ENCODE data around the gene PDCD5.
"Not testable (repeated sequence)": the region's sequence is repeated elsewhere in the genome, so short reads cannot be mapped to it uniquely, and the experiment has no call there.

PDCD5 gene, protein sequence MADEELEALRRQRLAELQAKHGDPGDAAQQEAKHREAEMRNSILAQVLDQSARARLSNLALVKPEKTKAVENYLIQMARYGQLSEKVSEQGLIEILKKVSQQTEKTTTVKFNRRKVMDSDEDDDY

DNA sequence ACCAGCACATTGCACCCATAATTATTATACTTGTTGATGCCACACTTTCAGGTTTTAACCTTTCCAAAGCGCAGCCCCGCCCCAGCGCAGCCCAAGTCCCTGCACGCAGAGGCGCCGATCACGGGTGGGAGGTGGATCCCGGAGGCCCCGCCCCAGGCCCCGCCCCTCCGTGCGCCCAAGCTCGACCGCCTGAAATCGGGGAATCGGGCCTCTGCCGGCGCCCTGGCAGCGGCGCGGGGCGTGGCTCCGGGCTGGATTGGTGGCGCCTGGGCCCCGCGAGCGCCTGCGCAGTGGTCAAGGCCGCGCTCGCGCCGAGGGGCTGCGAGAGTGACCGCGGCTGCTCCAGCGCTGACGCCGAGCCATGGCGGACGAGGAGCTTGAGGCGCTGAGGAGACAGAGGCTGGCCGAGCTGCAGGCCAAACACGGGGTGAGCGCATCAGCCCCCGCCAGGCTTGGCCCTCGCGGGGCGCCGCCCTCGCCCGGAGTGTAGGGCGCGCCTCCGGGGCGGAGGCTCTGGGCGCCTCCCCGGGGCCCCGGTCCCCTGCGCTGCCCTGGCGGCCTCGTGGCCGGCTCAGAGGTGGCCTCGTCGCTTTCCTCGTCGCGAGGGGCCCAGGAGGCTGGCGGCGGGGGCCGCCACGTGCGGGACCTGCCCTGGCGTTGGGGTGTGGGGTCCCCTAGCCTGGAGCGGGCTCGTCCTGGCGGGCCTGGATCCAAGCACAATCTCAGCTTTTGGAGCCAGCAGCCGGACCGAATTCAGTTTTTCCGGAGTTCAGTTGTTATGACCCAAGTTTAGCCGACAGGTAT is at the start of gene PDCD5:
PDCD5 (plus strand) TSS at position 290 of the 804 bp plus-strand sequence; CDS start at position 362, 72 bp downstream.
- peak; percentile 96 to 97 for DNase-seq

DNA sequence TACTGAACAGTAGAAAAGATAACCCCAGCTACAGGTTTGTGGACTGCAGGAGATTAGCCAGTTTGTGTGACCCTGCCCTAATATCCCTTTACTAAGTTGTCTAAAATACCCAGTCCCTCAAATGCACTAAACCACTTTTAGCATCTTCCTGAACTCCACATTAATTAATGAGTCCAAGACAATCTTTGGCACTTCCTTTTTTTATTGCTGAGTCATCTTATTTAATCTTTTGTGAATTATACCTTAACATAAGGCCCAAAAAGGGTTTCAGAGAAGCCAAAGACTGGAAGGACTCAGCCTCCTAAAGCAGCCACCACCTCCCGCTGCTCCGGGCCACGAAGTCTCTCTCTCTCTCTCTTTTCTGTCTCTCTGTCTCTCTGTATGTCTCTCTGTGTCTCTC is 48.8 kb upstream of the PDCD5 start:
- no peak for DNase-seq

DNA sequence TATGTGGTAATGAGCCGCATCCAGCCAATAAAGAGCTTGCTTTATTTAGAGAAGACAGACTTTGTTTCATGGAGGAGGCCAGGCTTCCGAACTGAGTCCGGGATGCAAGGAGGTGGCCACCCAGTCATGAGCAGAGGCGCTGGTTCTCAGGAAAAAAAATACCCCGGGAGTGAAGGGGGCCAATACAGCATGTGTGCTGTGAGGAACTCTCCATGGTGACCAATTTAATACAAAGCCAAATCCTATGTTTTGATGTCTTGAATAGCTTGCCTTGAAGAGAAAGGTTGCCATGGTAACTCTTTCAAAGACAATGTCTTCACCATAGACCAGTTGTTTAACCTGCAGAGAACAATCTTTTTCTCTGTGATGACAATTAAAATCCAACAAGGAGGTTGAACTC is 43.4 kb upstream of the PDCD5 start:
- no peak for DNase-seq

DNA sequence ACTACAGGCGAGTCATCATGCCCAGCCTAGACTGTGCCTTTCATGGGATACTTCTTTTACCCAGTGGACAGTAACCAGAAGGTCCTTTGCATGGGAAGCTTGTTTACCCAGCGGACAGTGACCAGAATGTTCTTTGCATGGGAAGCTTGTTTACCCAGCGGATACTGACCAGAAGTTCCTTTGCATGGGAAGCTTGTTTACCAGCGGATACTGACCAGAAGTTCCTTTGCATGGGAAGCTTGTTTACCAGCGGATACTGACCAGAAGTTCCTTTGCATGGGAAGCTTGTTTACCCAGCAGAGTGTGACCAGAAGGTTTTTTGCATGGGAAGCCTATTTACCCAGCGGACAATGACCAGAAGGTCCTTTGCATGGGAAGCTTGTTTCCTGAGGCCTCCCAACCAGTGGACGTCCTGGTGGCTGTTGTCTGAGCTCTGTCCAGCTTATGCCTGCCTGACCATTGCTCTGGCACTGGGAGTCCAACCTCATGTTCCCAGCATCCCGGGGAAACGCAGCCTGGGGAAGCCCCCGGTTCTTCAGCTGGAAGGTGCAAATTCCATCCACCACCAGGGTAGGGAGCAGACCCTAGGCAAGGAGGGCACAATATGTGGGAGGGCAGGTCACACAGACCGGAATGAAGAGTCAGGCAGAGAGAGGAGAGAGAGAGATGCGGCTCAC is 41.6 kb upstream of the PDCD5 start:
- no peak for DNase-seq

DNA sequence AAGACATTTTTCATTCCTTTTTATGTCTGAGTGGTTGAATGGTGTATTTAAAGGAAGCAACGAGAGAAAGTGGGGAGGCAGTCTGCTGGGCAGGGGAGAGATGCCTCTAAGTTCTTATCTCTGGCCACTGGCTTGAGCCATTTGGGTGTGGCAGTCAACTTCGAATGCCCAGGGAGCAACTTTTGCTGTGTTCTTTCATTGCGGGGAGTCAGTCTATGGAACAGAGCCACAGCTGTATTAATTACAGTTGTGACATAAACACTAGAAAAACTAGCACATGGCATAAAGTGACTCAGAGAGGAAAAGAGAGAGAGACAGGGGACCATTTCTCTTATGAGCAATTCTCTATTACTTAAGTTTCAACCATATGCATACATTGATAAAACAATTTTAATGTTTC is 40.4 kb upstream of the PDCD5 start:
- DNase-seq = no peak

DNA sequence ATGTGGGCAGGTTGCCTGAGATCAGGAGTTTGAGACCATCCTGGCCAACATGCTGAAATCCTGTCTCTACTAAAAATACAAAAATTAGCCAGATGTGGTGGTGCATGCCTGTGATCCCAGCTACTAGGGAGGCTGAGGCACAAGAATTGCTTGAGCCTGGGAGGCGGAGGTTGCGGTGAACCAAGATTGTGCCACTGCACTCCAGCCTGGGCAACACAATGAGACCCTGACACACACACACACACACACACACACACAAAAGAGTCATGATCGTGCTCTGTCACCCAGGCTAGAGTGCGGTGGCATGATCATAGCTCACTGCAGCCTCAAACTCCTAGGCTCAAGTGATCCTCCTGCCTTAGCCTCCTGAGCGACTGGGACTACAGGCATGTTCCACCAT is 39.6 kb upstream of the PDCD5 start:
- not testable (repeated sequence) for DNase-seq

DNA sequence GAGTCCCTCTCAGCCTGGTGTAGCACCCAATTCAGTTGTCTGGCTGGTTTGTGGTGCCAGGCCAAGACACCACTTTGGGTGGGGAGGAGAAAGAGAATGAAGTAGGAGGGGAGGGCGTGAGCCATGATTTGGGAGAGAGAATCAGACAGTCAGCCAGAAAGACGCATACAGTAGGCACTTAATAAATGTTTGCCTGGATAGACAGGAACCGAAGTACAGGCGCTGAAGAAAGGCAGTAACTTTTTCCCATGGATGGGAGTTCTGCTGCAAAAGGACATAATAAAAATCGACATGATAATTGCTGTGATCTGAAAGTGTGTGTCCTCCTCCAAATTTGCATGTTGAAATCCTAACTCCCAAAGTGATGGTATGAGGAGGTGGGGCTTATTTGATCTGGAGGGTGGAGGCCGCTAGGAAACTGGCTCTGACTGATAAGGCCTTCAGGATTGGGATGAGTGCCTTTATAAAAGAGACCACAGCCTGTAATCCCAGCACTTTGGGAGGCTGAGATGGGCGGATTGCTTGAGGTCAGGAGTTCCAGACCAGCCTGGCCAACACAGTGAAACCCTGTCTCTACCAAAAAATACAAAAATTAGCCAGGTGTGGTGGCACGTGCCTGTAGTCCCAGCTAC is 38.4 kb upstream of the PDCD5 start:
- DNase-seq = no peak

DNA sequence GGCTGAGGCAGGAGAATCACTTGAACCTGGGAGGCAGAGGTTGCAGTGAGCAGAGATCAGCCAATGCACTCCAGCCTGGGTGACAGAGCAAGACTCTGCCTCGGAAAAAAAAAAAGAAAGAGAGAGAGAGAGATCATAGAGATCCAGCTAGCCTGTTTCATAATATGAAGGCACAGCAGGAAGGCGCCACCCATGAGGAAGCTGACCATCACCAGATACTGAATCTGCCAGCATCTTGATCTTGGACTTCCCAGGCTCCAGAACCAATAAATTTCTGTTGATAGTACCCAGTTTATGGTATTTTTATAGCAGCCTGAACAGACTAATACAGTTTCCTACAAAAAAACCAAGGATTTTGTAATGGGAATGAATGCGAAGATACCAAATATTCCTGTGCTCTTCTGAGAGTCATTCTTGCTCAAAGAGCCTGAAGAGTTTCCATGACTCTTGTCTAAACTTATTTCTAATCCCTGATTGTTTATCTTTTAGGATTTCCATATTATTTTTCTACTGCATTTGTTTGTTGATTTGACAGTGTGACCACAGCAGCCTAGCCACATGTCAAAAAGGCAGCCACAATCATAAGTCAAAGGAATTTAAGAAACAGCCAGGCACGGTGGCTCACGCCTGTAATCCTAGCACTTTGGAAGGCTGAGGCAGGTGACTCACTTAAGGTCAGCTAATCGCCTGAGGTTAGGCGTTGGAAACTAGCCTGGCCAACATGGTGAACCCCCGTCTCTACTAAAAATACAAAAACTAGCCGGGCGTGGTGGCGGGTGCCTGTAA is 37.7 kb upstream of the PDCD5 start:
- no peak for DNase-seq

DNA sequence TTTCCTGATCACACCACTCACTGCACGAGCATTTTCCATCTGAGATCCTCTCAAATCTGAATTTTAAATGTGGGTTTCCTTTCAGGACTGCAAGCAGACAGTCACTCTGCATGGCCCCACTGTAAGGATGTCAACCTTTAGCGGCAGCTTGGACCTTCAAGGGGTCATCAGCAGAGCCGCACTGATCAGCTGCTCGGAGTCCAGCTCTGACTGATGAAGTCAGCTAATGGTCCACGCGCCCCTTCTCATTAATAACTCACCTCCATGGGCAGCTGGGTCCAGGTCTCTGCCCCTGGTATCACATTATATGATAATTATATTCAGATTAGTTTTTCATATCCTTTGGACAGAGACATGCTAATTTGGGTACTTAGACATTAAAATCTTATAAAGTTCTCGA is 36.1 kb upstream of the PDCD5 start:
- no peak for DNase-seq

DNA sequence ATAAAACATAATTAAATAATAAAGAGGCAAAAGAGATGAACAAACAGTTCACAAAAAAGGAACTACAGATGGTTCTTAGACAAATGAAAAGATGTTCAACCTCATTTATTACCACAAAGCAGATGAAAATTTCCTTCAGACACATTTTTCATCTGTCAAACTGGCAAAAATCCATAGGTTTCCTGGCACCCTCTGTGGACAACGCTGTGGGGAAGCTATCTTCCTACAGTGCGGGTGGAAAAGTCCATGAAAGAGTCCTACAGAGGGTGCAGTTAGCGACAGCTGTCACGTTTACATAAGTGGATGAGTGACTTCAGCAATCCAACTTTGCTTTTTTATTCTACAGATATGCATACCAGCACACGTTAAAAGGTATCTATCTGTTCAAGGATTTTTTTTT is 30.3 kb upstream of the PDCD5 start:
- DNase-seq = no peak

DNA sequence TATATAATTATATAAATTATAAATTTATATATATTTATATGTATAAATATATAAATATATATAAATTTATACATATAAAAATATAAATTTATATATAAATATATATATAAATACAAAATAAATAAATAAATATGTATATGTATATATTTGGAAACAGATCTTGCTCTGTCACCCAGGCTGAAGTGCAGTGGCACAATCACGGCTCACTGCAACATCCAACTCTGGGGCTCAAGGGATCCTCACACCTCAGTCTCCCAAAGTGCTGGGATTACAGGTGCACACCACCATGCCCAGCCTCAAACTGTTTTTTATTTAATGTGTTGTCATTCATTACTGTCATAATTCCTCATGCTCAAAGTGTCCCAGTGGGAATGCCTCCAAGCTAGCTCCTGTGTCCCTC is 25.2 kb upstream of the PDCD5 start:
- DNase-seq = no peak

DNA sequence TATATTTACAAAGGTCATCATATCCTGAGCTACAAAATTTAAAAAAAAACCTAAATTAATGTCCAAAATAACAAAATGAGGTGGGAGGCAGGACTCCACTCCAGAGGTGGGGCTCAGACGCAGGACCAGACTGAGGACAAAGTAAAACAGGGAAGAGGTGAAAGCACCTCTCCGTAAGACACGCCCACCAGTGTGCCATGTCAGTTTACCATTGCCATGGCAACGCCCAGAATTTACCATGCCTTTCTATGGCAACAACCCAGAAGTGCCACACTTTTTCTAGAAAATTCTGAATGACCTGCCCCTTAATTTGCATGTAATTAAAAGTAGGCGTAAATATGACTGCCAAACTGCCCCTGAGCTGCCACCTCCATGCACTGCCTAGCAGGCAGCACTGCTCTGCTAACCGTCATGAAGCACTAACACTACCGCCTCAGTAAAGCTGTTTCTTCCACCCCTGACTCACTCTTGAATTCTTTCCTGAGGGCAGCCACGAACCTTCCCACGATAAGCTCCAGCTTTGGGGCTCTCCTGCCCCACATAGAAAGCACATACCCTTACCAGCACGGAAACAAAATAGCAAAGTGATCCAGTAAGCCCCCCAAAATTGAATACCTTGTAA is 22.3 kb upstream of the PDCD5 start:
- DNase-seq = no peak

DNA sequence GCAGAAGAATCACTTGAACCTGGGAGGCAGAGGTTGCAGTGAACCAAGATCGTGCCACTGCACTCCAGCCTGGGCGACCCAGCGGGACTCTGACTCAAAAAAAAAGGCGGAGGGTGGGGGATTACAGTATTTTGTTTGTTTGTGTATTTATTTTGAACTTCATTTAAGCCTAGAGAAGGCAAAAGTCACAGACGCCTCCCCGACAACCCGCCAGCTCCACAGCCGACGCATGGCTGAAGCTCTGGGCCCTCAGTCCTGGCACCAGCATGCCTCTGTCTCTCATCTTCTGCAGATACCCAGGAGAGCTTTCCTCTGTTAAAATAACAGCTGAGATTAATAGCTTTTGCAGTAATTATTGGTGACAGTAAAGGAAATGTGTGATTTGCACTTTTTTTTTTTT is 17.2 kb upstream of the PDCD5 start:
- no peak for DNase-seq

DNA sequence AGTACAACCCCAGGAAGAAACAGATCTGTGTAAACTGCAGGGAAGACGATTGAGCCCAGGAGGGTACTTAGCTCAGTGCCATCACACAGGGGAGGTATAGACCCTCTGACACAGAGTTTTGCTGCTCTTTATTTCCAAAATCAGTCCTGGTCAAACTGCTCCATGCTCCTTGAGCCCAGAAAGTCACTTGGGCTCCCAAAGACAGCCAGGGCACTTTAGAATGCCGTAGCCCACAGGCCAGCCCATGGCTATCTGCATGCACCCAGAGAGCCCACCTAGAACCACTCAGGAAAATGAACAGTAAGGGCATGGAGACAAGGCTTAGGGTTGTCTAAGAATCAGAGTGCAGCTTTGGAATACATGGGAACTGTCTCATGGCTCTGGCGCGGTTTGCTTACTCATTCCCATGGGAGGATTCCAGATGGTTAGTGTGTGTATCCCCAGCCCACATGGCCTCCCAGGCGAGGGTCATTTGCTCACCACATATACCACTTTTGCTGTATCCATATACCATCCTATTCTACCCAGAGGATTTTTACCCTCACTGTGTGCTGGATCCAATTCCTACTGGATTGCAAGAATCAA is 14.7 kb upstream of the PDCD5 start:
- no peak for DNase-seq

DNA sequence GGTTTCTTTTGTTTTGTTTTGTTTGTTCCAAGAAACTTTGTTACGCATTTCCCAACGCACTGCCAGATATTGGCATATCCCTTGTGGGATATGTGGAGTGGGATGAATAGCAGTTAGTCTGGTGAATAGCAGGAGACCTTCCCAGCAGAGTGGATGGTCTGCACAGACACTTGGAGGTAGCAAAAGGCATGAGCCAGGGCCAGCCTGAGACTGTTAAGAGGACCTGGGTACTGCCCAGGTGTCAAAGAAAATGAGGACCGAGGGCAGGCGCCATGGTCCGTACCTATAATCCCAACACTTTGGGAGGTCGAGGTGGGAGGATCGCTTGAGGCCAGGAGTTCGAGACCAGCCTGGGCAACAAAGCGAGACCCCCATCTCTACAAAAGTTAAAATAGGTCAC is 13.5 kb upstream of the PDCD5 start:
- no peak for DNase-seq

DNA sequence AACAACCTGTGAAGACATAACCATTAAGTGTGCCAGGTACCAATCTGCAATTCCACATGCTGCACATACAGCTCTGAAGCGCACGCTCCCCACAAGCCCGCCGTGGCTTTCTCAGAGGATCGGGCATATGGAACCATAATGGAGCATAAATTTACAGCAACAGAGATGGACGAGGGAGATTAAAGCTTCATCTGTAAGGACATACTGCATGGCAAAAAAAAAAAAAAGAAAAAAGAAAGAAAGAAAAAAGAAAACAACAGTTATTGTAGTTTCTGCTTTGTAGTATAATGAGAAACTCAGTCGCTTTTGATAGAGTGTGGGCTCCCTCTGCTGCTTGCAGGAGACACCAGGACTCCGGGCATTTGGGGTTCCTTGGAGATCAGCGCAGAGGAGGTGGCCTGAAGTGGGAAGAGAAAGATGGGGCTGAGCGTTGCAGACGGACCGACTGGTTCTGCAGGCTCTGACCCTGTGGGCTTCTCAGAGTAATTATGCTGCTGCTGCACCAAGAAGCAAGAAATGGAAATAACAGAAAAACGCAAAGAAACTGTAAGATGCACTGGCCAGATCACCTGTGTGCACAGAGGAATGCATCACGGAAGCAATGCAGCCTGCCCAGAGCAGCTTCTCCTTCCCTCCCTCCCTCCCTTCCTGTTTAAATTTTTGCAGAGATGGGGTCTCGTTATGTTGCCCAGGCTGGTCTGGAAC is 10.8 kb upstream of the PDCD5 start:
- DNase-seq = peak; percentile 28 to 53

DNA sequence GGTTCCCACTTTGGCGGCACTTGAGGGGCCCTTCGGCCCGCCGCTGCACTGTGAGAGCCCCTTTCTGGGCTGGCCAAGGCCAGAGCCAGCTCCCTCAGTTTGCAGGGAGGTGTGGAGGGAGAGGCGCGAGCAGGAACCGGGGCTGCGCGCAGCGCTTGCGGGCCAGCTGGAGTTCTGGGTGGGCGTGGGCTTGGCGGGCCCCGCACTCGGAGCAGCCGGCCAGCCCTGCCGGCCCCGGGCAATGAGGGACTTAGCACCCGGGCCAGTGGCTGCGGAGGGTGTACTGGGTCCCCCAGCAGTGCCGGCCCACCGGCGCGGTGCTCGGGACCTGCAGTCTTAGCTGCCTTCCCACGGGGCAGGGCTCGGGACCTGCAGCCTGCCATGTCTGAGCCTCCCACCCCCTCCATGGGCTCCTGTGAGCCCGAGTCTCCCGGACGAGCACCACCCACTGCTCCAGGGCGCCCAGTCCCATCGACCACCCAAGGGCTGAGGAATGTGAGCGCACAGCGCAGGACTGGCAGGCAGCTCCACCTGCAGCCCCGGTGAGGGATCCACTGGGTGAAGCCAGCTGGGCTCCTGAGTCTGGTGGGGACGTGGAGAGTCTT is 9.4 kb upstream of the PDCD5 start:
- not testable (repeated sequence) for DNase-seq

DNA sequence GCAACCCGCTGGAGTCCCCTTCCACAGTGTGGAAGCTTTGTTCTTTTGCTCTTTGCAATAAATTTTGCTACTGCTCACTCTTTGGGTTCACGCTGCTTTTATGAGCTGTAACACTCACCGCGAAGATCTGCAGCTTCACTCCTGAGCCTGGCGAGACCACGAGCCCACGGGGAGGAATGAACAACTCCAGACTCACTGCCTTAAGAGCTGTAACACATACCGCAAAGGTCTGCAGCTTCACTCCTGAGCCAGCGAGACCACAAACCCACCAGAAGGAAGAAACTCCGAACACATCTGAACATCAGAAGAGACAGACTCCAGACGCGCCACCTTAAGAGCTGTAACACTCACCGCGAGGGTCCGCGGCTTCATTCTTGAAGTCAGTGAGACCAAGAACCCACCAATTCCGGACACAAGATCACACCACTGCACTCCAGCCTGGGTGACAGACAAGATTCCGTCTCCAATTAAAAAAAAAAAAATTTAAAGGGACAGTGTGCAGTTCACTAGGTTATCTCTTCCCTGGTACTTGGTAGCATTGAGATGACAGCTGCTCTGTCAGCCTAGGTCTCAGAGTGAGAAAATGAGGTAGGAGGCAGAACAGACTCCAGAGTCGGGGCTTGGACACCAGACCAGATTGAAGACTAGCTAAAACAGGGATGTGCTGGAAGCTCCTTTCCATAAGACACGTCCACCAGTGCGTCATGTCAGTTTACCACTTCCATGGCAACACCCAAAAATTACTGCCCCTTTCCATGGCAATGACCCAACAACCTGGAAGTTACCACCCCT is 8.1 kb upstream of the PDCD5 start:
- not testable (repeated sequence) for DNase-seq

DNA sequence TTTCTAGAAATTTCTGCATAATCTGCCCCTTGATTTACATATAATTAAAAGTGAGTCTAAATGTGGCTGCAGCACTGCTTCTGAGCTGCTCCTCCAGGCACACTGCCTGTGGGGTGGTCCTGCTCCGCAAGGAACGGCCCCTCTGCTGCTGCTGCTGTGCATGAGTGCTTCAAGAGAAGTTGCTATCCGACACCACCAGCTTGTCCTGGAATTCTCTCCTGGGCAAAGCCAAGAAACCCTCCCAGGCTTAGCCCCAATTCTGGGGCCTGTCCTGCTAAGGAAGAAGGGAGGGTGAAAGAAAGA is 7.5 kb upstream of the PDCD5 start:
- DNase-seq = no peak

DNA sequence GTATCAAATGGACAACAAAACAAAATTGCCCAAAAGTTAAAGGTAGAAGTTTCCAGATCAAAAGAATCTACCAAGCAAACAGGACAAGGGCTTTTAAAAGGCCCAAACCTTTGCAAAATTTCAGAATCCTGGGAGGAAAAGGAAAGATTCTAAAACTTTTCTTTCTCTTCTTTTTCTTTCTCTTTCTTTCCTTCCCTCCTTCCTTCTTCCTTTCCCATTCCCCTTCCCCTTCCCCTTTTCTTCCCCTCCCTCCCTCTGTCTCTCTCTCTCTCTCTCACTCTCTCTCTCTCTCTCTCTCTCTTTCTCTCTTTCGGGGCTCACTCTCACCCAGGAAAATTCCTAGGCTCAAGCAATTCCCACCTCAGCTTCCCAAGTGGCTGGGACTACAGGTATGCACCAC is 4.2 kb upstream of the PDCD5 start:
- no peak for DNase-seq
